HG02870 (cell line): ENCODE results near the gene PDIA5.

ENCODE experiments used
- ATAC-seq: cut with Tn5 transposase; IDR thresholded peaks from one replicate; pipeline ENCODE4 v1.9.1; 2021; ENCODE audit warnings: mild to moderate bottlenecking, moderate library complexity; ENCODE audit not compliant: unreplicated experiment

Gene PDIA5

DNA sequence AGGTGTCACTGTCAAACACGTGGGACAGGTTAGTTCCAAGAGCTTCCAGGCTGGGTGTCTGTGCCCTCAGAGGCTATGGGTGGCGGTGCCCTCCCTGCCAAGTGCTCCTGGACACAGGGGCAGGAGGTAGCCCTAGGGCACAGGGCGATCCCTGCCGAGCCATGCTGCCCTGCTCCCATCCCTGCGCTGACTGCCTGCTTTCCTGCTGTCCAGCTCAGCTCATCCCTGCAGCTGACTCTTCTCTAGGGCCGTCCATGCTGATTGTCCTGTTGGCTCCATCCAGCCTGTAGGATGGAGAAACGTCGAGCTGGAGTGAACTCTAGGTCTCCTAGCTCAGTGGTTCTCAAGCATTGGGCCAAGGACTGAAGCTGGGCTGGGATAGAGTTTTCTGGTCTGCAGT, 3.7 kb downstream of the PDIA5 start:
- no peak for ATAC-seq

DNA sequence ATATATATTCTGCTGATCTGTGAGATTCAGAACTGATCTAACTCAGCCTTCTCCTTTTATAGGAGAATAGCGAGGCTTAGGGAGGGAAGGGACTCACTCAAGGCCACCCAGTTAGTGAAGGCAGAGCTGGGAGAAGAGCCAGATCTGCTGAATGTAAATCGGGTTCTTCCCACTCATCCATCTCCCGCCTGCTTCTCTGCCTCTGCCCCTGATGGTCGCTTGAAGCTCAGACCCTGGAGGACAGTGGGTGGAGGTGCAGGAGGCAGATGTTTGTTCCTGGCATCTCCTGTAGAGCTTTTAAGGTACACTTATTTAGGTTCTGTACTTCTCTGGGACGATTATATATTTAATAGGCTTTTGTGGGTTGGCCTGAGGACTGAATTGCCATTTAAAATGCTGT, 4.3 kb downstream of the PDIA5 start:
- no peak for ATAC-seq

DNA sequence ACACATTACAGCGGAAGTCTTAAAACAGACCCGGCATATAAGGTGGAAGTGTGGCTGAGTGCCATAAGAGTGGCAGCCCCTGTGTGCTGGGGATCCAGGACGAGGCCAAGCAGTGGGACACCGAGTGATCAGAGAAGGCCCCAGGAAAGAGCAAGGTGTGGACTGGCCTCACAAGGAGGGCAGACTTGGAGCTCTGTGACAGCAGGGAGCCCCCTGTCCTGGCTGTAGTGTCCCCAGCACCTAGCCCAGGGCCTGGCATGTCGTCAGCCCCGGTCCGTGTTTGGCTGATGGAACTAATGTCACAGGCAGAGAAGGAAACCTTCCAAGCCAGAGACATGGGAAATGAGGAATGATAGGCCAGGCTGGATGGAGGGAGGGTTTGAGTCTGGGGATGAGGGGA, 4.8 kb downstream of the PDIA5 start:
- no peak for ATAC-seq

DNA sequence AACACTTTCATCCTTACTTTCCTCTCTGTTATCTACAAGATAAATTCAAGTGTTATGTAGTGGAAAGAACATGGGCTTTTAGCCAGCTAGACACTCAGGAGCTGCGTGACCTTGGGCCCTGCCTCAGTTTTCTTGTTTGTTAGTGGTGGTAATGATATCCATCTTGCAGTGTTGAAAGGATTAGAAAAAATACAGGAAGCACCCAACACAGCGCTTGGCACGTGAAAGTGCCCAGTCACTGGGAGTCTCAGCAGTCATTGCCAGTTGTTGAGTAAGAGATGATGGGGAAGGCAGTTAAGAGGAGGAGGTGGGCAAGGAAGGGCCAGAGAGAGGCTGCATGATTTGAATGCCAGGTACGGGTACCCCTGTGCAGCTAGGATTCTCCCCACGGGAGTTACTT, 5.3 kb downstream of the PDIA5 start:
- ATAC-seq: no peak

- ATAC-seq: no peak
These were observed 5.7 kb downstream of the PDIA5 start for GRCh38 chr3:123072564-123072963.

DNA sequence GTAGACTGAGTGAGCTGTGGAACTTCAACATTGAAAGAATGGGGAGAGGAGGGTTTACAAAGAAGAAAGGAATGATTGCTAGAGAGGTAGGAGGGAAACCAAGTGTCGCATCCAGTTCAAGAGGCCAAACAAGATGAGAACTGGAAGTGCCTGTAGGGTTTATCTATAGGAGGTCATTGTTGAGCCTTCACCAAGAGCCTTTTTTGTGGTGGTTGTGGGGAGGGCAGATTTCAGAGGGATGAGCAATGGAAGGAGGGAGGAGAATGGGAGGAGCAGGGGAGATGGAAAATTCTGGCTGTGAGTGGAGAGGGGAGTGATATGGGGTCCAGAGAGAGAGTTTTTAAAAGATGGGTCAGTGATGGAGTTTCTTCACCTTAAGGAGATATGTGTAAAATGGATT, 8.5 kb downstream of the PDIA5 start:
- ATAC-seq: no peak

- ATAC-seq: no peak
These were observed 9.3 kb downstream of the PDIA5 start for GRCh38 chr3:123076112-123076495.

DNA sequence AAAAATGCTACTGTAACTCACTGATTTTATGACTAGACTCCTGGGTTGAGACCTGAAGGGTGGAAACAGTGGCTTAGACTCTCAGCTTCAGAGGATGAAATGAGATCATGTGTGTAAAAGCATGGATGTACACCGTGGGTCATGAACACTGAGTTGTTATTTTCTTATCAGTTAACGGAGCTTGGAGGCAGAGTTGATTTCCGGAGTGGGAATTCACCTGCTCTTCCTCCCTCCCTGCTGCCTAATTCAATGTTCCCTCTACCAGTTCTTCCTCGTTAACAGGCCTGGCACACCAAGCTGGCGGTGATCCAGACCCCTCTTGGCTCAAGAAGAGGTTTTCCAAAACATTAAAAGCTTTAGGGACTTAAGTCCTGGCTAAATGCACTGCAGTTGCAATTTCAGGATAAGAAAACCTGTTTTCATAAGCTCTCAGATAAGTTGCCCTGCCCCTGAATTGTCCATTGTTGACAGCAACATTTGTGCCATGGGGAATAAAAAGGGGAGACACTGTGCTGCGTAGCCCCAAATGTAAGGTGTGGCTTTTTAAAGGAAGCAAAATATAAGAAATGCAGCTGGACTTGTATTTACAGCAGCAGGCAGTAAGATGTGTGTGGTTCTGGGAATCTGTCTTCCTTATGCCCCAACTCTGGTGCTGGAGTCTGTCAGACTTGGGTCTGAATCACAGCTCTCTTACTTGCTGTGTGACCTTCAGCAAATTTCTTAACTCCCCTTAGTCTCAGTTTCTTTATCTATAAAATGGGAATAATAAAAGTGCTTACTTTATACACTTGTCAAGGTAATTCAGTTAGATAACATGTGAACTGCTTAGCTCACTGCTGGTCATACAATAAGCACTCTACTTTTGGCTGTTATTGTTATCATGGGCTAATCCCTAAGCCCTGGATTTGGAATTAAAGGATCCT, 9.9 kb downstream of the PDIA5 start:
- no peak for ATAC-seq

- no peak for ATAC-seq
These were observed 11.3 kb downstream of the PDIA5 start for GRCh38 chr3:123078101-123078500.

DNA sequence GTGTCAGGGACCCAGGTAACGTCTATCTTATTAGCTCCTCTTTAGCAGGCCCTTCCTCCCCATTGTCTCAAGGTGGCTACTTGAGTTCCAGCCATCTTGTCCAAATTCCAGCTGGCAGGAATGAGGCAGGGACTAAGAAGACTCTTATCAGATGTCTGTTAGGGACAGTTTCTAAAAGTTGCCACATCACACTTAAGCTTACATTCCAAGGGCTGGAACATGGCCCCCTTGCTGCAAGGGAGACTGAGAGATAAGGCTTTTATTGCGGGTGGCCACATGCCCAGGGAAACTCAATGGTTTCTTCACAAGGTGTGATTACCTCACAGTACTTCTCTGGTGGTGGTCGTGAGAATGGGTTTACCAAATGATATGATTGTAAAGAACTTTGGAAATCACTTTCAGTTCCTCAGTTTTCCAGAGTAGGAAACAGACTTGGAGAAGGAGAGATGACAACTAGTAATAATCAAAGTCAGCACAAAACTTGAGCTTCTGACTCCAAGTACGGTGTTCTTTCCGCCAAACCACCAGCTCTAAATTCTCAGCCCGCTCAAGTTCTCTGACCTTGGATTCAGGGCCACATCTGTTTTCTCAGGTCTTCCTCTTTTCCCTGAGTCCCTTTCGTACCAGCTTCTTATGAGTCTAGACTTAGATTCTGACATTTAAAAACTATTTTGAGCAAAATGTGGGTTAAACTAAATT, 14.2 kb downstream of the PDIA5 start:
- no peak for ATAC-seq

DNA sequence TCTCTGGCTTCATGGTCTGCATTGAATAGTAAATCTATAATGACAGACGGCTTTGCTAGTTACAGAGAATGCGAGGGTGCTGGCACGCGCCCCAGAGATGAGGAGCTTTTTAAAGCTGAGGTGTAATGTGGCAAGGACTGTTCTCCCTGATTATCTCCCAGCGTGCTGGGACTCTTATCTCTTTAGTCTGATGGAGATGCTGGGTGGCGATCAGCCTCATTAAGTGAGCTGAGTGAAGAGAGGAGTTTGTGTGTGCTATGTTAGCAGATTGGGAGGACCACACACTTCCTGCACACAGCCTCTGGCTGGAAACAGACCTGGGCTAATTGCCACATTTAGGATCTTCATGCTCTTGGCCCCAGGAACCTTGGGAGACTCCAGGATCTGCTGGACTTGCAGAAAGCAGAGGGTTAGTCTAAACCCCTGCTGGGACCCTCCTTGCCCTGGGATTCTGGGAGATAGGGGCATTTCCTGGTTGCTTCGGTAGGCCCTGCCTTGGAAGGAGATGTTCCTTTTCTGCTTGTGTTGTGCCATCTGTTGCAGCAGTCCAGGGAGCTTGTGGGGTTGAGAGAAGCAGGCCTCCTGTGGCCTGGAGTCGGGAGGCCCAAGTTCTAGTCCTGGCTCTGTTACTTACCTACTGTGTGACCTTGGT, 15.0 kb downstream of the PDIA5 start:
- ATAC-seq: no peak

- peak; percentile 55 for ATAC-seq
These were observed 15.7 kb downstream of the PDIA5 start for GRCh38 chr3:123082370-123083065.

GRCh38 chr3:123083383-123084124, 16.7 kb downstream of the PDIA5 start:
- ATAC-seq: no peak

DNA sequence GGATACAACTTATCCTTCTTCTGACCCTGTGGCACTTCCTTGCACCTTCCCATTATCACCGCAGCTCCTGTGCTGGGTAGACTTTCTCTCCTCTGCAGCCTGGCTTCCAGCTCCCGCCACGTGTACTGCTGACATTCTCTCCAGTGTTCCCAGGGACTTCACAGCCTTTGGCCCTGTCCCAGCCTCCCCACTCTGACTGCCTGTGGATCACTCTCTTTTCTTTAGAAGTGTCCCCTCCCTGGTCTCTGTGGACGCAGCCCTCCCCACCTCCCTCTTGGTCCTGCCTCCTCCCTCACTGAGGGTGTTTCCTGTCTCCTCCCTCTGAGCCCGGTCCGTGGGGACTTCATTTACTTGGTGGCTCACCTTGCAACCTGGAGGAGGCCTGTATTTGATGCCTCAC, 17.4 kb downstream of the PDIA5 start:
- ATAC-seq: no peak

- ATAC-seq: no peak
These were observed 18.0 kb downstream of the PDIA5 start for GRCh38 chr3:123084738-123085237.

- no peak for ATAC-seq
These were observed 18.6 kb downstream of the PDIA5 start for GRCh38 chr3:123085293-123085931.

DNA sequence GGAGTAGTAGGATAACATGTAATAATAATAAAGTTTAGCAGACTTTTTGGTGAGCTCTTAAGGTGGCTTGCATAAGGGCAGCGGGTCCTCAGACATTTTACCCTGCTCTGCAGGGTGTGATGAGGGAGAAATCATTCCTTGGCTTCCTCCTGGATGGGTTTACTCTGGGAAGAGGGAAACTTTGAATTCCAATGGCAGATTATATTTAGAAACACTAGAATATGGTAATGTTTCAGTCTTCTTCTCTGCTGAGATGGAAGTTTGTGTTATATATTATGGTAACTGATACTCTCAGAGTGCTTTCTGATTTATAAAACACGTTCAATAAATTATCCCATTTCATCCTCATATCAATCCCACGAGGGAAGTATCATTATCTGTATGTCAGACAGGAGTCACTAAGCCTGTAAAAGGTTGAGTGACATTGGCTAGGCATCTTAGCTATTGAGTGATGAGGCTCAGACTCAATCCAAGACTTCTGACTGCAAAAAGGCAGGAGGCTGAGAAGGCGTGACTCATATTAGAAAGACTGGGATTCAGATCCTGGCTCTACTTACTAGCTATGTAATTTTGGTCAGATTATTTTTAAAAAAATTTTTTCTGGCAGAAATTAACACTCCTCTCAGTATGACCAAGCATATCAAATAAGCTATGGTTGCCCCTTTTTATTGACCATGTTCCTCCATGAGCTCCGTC, 19.3 kb downstream of the PDIA5 start:
- ATAC-seq: no peak

DNA sequence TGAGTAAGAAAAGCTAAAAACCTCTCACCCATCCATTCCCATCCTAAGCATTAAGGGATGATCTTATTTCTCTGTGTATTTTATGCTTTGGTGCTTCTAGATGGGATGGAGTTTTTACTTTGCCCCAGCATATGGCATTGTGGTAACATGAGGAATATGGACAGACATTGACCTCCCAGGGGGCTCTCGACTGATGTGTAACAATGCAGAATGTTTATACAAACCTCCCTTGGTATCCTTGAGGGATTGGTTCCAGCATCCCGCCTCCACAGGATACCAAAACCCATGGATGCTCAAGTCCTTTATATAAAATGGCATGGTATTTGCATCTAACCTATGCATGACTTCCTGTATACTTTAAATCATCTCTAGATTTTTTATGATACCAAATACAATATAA, 21.6 kb downstream of the PDIA5 start:
- ATAC-seq: no peak

- ATAC-seq: no peak
These were observed 22.9 kb downstream of the PDIA5 start for GRCh38 chr3:123089611-123090331.
